SIG-M5 treated with dmso at 0.1 percent for 504 hours (cell line): Measurements from ENCODE around the gene RSPO4.

Experiments
- DNase-seq: peaks from one replicate; lab custom pipeline; 2025; ENCODE audit not compliant: unreplicated experiment; lab: John Stamatoyannopoulos, UW

The RSPO4 gene

DNA sequence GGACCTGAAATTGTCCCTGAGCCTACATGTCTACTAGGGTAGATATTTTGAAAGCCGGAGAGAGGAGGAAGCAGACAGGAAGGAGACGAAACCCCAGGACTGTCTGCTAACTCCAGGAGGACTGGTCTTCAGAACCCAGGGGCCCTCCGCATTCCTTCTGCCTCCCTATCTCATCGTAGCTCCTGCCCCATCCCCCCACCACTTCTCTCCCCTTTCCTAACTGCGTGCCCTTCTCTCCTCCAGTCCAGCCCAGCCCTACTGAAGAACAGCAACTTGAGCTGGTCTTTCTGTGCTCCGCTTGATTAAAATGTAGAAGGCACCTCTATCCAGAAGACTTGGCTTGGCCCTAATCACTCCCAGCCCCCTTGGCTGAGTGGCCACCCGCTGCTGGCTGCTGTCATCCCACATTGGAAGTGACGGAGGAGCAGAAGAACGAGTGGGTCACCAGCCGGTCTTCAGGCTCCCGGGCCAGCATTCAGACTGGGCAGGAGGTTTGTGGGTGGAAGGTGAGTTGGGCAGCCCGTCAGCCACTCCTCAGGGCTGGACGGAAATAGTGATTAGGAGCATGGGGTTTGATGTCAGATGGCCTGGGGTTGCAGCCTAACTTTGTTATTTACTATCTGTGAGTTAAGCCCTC is 57.2 kb downstream of the RSPO4 start:
- DNase-seq, result no peak

DNA sequence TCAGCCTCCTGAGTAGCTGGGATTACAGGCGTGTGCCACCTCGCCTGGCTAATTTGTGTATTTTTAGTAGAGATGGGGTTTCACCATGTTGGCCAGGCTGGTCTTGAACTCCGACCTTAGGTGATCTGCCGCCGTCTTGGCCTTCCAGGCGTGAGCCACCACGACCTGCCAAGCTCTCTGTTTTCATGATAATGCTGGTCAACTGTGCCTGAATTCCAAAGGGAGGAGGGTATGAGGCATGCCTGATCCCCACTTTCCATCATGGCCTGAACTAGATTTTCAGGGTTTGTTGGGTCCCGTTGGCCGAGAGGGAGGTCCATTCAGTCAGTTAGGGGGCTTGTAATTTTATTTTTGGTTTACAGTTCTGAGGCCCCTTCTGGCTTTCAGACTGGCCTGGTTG is 58.0 kb downstream of the RSPO4 start:
- no peak for DNase-seq

DNA sequence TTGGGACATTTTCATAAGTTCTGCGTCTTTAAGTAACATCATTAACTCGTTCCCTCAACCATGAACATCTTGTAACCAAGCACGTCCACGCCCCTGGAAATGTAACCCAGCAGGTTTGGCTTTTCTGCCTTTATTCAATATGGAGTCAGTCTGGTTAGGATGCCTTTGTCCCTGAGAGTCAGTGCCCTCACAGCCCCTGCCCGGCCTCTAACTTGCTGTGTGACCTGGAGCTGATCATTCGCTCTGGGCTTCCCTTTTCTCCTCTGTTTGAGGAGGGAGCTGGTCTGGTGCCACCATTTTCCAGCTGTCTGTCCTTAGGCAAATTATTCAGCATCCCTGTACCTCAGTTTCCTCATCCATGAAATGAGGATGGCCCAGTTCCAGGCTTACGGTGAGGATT is 59.5 kb downstream of the RSPO4 start:
- no peak for DNase-seq

DNA sequence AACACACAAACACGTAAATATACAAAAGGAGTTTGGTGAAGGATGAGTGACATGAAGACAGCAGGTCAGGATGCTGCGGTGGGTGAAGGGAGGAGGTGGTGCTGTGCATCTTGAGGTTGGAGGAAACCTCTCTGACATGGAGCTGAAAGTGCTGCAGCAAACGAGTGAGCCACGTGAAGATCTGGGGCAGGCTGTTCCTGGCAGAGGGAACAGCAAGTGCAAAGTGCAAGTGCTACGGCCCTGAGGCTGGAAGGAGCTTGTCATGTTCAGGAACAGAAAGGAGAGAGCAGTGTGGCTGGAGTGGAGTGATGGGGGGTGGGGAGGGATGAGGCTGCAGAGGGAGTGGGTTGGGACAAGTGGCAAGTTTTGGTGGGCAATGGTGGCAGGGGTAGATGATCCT is 61.2 kb downstream of the RSPO4 start:
- DNase-seq, result no peak

DNA sequence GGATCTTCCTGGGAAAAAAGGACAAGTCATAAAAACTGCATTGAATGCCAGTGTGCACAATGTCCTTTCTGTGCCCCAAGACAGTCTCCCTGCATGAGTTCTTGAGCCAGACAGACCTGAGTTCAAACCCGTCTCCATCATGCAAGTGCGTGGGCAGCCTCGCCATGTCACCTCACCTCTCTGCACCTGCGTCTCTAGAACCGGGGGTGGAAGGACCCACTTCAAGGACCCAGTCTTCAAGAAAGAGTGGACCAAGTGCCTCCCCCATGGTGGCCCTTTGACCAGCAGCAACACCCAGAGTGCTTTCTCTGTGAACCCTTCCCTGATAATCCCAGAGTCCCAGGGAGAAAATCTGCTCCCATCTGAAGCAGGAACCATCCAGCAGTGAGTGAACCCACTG is 62.5 kb downstream of the RSPO4 start:
- DNase-seq, result no peak

DNA sequence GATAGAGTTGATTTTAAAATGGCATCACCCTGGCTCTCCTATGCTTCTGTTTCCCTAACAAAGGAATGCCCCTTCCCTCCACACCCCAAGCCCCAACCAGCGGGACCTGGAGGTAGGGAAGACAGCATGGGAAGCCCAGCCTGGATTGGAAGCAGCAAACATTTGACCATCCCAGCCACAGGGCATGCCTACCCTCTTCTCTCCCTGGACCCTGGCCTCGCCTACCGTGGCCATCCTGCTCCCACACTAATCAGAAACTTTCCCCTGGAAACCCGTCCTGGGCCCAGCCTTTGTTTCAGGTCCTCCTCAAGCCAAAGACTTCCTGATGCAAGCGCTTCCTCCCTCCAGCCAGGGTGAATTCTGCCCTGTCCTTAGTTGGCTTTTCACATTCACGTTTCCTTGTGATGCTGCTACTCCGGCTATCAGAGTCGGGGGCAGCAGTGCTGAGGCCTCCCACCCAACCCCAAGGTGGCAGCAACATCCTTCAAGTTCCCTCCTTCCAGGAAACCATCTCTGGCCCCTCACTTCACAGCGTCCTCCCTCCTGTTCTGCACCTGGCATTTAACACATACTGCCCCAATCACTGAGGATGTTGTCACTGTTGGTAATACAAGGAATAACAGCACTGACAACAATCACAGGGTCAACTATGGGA is 67.8 kb downstream of the RSPO4 start:
- no peak for DNase-seq

DNA sequence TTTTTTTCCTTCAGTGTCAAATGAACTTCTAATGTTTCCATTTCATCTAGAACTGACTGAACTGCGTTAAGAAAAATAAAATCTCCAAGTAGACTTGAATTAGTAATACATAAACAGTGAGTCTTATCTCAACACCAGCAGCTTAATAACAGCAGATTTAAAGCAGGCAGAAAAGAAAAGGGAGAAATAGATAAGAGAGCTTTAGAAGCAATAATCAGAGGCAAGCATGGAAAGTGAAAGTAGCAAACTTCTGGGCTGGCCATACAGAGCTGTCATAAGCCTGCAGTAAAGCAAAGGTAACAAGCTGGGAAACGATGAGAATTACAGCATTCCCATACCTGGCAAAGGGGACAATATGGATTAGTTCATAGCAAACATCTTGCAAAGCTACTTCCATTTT is 69.1 kb downstream of the RSPO4 start:
- DNase-seq, result no peak

DNA sequence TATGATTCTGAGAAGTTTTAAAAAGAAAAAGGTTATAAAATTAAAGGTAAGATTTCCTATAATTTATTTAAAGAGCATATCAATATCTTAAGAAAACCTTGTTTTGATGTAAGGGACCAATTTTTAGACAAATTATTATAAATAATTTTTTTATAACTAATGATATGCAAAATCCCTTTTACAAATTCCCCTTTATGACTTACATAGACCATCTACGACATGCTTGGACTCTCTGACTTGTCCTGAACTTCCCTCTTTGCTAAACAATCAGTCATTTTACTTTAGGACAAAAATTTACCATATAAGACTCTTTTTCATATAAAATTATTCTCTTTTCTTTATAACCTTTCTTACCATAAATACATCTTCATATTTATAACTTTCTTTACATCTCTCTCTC is 70.7 kb downstream of the RSPO4 start:
- peak; percentile 1 for DNase-seq

DNA sequence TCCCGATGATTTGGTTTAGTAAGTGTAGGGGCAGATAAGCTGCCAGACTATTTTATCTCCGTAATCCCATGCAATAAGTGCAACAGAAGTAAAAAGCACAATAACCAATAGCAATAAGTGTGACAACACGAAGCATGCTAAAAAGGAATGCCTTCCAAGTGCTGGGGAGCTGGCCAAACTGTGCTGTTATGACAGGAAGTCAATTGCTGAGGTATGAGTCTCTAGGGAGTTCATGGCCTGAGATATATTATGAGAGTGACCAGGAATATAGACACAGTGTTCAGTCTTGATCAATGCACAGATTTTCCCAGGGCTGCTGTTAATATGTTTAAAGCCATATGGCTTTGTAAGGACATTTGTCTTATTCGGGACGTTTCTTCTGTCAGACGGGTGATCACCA is 75.4 kb downstream of the RSPO4 start:
- DNase-seq, result no peak

DNA sequence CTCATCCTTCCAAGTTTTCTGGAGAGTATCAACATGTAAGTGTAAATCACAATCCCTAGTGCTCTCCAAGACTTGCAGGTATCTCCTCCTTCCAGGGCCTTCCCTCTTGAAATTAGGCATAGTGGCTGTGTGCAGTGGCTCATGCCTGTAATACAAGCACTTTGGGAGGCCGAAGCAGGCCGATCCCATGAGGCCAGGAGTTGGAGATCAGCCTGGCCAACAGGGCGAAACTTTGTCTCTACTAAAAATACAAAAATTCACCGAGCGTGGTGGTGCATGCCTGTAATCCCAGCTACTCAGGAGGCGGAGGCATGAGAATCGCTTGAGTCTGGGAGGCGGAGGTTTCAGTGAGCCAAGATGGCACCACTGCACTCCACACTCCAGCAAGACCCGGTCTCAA is 76.6 kb downstream of the RSPO4 start:
- no peak for DNase-seq

DNA sequence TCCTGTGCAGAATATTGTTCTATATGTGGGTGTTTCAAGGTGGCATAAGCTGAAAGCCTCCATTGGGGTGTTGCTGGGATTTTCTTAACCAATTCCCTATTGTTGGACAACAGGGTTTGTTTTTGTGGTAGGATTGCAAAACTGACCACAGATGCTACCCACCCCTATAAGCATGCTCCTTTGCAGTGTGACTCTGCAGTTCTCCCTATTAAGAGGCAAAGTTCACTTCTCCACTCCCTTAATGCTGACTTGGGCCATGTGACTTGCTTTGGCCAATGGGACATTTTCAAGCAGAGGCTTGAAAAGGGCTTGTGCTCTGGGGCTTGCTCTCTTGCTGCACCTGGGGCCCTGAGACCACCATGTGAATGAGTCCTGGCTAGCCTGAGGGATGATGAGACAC is 77.5 kb downstream of the RSPO4 start:
- peak; percentile 36 for DNase-seq

DNA sequence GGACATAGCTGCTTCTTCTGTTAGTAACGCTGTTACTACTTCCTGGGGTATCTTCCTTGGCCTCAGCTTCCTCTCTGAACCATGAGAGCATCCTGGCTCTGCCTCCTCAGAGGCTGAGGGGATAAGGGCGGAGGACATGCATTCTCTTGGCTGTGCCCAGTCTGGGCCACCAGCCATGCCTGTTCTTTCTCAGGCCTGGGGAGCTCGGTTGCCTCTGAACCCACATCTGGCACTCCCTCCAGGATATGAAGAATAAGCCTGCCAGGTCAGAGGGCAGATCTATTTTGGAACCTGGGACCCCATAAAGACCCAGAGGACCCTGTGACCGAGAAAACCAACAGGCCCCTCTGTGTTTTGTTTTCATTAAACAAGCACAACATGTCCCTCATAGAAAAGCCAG is 79.3 kb downstream of the RSPO4 start:
- no peak for DNase-seq

DNA sequence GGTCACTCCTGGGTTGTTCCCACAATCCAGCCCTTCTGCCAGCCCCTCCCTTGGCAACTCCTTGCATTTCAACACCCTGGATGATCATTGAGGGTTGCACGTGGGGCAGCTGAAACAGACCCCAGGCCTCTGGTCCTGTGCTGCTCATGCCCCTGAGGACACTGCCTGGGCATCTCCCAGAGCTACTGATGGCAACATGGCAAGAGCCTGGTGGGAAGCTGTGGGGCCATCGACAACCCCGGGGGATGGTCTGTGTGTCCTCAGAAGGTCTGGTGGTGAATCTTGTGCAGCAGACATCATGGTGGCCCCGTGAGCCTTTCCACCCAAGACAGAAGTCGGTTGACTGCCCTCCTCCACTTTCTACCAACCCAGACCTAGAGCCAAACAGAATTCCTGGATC is 81.0 kb downstream of the RSPO4 start:
- no peak for DNase-seq

DNA sequence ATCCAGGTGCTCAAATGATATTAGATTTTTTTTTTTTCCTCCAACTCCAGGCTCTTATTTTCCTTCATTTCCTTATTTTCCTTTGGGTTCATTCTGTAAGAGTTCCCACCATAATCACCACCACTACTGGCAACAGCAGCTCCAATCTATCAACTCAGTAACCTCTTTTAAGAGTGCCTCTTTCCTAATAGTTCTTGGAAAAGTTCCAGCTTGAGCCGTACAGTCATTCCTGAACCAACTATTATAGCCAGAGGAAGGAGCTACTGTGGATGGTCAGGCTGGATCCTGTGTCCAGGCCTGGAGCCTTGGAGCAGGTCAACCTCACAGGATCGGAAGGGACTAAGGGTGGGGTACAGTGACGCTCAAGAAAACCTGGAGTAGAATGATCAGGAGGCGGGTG is 81.8 kb downstream of the RSPO4 start:
- no peak for DNase-seq

DNA sequence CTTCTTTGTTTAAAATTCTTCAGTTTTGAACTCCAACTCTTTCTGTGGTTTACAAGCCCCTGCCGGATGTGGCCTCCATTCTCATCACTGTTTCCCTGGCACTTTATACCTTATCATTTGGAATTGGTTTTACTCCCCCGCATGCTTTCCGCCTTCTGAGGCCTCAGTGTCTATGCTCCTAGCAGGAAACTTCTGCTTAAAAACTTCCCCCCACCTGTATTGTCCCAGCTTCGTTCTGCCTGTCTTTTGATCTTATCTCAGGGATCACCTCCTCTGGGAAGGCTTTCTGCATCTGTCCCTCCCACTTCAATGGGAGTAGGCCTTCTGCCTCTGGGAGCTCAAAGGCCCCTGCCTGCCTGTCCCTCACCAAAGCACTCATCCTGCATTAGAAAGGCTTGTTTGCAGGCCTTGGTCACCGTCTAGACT is 82.6 kb downstream of the RSPO4 start:
- DNase-seq, result no peak

DNA sequence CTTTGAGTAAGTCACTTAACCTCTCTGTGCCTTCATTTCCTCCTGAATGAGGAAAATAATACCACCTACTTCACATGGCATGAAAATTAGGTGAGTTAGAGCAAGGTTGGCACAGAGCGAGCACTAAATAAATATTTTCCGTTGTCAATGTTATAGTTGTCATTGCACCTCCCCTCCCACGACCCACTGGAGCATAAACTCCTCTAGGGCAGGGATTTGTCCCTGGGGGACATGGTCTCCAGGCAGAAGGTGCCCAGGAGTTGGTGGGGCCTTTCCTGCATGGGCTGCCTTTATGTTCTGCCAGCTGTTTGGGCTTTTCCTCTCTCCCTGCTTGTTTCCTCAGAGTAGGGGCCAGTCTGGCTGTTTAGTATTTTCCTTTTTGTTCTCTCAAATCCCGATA is 84.7 kb downstream of the RSPO4 start:
- no peak for DNase-seq

DNA sequence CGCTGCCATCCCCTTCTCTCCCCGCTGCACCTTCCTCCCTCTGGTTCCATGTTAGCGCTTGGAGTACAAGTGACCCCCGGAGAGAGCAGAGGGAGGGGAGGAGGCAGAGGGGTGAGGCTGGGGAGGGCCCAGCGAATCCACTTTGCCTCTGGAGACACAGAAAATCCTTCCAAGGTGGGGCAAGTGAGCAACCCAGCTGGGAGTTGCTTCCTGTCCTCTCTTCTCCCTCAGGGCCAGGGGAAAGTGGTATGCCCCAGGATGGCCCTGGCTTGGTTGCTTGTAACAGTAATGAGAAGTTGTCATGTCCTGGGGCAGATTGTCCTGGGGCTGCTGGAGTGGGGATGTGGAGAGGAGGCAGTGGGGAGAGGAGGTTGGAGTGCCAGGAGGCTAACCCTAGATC is 85.3 kb downstream of the RSPO4 start:
- no peak for DNase-seq

DNA sequence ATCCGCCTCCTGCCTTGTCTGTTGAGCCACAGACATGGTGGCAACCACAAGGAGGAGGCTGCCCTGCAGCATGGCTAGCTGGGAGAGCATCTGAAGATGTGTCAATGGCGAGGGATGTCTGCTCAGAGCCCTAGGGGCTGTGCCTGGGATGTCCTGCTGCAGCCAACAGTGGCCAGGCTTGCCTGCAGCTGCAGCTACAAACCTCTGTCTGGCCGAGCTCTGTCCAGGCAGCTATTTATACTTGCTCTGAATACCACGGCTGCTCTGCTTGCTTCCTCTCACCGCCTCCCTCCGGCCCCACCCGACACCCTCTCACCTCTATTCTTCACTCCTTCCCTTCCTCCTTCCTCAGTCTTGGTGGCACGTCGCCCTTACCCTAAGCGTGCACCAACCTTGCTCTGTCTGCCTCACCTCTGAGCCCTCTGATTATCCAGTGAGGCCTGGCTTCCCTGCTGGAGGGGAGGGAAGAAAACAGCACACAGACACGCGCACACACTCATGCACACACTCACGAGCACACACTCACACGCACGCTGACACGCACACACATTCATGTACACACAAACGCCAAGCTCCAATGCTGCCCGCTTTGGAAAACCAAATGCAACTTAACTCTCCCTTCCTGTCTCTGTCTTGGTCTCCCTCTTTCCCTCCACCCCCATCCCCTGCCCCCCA is 85.8 kb downstream of the RSPO4 start, which contains the start of gene ANGPT4:
Gene ANGPT4, minus strand, starts transcription at position 210 of the 675 bp plus-strand sequence. Its CDS starts 120 bp downstream, at position 90.
- no peak for DNase-seq

DNA sequence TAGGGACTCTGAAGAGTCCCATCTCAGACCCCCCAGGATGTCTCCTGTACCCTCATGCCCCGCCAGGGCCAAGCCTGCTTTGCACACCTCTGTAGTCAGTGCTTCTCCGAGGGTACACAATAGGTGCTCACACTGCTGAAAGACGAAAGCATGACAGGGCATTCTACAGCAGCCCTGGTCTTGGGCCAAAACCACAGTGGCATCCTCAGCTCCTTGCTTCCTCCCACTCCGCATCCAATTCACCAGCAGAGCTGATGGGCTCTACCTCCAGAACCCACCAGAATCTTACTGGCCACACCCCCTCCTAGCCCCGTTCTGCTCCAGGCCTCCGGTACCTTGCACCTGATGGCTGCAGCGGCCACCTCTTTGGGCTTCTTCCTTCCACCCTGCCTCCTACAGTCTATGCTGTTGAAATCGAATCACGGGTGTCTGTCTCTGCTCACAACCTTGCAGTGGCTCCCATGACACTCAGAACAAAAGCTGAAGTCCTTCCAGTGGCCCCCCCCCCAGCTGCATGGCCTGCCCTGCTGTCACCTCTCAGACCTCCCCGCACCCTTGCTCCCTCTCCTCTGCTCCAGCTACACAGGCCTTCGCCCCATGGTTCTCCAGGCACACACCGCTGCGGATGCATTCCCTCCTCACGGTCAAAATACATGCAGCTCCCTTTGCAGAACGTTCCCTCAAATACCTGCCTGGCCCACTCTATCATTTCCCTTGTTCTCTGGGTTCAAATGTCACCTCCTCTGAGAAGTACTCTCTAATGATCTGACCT is 87.2 kb downstream of the RSPO4 start:
- no peak for DNase-seq

DNA sequence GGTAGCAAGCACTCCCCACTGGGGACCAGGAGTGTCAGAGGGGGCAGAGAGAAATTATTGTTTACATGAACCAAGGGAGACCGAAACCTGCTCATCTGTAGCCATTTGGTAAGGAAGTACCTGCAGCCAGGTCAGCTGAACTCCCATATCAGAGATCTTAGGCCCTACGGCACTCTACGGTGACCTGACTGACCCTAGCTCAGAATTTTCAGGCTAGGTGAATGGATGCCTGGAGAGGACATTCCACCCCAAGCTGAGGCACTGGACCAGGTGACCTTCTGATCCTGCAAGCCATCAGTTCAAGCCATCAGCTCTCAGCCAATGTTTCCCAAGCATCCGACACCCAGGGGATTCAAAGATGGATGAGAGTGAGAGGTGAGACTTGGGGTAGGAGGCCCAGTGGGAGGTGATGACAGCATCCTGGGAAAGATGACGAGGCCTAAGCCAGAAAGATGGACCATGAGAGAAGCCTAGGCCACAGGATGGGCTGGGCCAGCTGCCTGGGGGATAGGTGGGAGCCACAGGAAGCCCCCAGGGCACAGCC is 88.7 kb downstream of the RSPO4 start:
- DNase-seq, result no peak

DNA sequence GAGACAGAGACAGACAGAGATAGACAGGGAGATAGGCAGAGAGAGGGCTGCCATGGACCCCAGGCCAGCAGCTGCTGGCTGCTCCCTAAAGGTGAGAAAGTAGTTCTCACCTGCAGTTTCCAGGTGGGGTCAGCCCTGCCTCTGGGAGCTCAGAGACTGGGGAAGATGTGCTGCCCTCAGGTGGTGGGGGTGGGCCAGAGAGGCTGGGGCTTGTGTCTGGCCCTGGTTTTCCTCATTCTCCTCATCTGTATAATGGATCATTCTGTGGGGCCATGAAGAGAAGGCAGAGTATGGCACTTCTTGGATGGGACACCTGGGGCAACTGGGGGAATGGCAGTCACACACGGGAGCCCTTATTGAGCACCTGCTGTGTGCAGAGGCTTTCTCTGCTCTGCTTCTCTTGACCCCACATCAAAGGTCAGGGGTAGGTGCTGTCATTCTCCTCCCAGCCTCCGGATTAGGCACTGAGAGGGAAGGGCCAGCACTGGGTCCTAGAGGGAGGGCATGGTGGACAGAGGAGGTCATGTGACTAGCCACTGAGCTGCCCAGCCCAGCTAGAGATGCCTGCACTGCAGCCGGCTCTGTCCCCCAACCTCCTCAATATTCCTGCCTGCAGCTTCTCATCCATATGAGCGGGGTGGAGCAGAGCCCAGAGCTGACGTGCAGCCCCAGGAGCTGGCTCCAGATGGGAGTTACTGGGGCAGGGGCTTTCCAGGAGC is 90.1 kb downstream of the RSPO4 start:
- no peak for DNase-seq
